ENCODE data around the gene AMN. TPM values are rescaled to one million over a fixed set of nuclear protein-coding genes. Genes with fewer than 3 reads are reported as not detected.

Gene AMN
- total RNA-seq, 1 experiment from 2014 or later = not detected

GRCh38 chr14:102952276-102952675 lies 29.8 kb downstream of the AMN start:
- peaks cover 84% of the 10 kb centered on the region for H3K36me3 Mint-ChIP-seq (ENCODE audit: insufficient read depth, unreplicated experiment)
- H3K27me3 Mint-ChIP-seq (ENCODE audit: insufficient read depth, unreplicated experiment) = no peaks in the 10 kb centered on the region
- intact Hi-C loops (cut with micrococcal nuclease) = no loop called here
- TF ChIP-seq, protein P1, sequence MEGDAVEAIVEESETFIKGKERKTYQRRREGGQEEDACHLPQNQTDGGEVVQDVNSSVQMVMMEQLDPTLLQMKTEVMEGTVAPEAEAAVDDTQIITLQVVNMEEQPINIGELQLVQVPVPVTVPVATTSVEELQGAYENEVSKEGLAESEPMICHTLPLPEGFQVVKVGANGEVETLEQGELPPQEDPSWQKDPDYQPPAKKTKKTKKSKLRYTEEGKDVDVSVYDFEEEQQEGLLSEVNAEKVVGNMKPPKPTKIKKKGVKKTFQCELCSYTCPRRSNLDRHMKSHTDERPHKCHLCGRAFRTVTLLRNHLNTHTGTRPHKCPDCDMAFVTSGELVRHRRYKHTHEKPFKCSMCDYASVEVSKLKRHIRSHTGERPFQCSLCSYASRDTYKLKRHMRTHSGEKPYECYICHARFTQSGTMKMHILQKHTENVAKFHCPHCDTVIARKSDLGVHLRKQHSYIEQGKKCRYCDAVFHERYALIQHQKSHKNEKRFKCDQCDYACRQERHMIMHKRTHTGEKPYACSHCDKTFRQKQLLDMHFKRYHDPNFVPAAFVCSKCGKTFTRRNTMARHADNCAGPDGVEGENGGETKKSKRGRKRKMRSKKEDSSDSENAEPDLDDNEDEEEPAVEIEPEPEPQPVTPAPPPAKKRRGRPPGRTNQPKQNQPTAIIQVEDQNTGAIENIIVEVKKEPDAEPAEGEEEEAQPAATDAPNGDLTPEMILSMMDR (IDR thresholded peaks at IDR 0.05; ENCODE audit: unreplicated experiment) = no peak
- CTCF ChIA-PET = no interaction called here
- no peaks in the 10 kb centered on the region for H3K4me1 Mint-ChIP-seq (ENCODE audit: insufficient read depth, unreplicated experiment)
- no peak overlapping the region for H3K4me3 Mint-ChIP-seq (ENCODE audit: unreplicated experiment)
- POLR2A ChIA-PET = no interaction called here
- H3K9me3 Mint-ChIP-seq (ENCODE audit: unreplicated experiment) = no peaks in the 10 kb centered on the region
- DNase-seq (ENCODE audit: unreplicated experiment) = no peak
- no peak overlapping the region for H3K27ac Mint-ChIP-seq (ENCODE audit: low read depth, unreplicated experiment)
- BruUV-seq (replicated peaks) = no TSS peak

- intact Hi-C loops (cut with micrococcal nuclease) = no loop called here
- ChIA-PET CTCF (no interaction called here), POLR2A (interaction anchor here (0.7 kb wide), 1 partner anchor 88 kb away, joined by 3 read pairs; no protein-coding TSS in a partner anchor)
- BruUV-seq (replicated peaks) = no TSS peak
- peaks cover 85% of the 10 kb centered on the region for H3K36me3 Mint-ChIP-seq (ENCODE audit: insufficient read depth, unreplicated experiment)
- no peak overlapping the region for H3K27ac Mint-ChIP-seq (ENCODE audit: low read depth, unreplicated experiment)
- no peak overlapping the region for H3K4me3 Mint-ChIP-seq (ENCODE audit: unreplicated experiment)
- TF ChIP-seq, protein P1 (IDR thresholded peaks at IDR 0.05; ENCODE audit: unreplicated experiment) = no peak
- no peaks in the 10 kb centered on the region for H3K4me1 Mint-ChIP-seq (ENCODE audit: insufficient read depth, unreplicated experiment)
- no peak for DNase-seq (ENCODE audit: unreplicated experiment)
- no peaks in the 10 kb centered on the region for H3K9me3 Mint-ChIP-seq (ENCODE audit: unreplicated experiment)
- H3K27me3 Mint-ChIP-seq (ENCODE audit: insufficient read depth, unreplicated experiment) = no peaks in the 10 kb centered on the region
Observed at GRCh38 chr14:102953100-102953499, 30.6 kb downstream of the AMN start.

GRCh38 chr14:102954081-102954789 lies 31.8 kb downstream of the AMN start:
- no TSS peak for BruUV-seq (replicated peaks)
- TF ChIP-seq, protein P1 (IDR thresholded peaks at IDR 0.05; ENCODE audit: unreplicated experiment) = no peak
- CTCF ChIA-PET = no interaction called here
- intact Hi-C loops (cut with micrococcal nuclease) = no loop called here
- H3K9me3 Mint-ChIP-seq (ENCODE audit: unreplicated experiment) = no peaks in the 10 kb centered on the region
- H3K27me3 Mint-ChIP-seq (ENCODE audit: insufficient read depth, unreplicated experiment) = no peaks in the 10 kb centered on the region
- no peak overlapping the region for H3K27ac Mint-ChIP-seq (ENCODE audit: low read depth, unreplicated experiment)
- no peak overlapping the region for H3K4me3 Mint-ChIP-seq (ENCODE audit: unreplicated experiment)
- H3K36me3 Mint-ChIP-seq (ENCODE audit: insufficient read depth, unreplicated experiment) = peaks cover 89% of the 10 kb centered on the region
- POLR2A ChIA-PET = no interaction called here
- DNase-seq (ENCODE audit: unreplicated experiment) = no peak
- no peaks in the 10 kb centered on the region for H3K4me1 Mint-ChIP-seq (ENCODE audit: insufficient read depth, unreplicated experiment)

GRCh38 chr14:102955636-102956408 lies 33.4 kb downstream of the AMN start:
- Mint-ChIP-seq H3K4me3 (ENCODE audit: unreplicated experiment) (no peak overlapping the region), H3K36me3 (ENCODE audit: insufficient read depth, unreplicated experiment) (peaks cover 89% of the 10 kb centered on the region), H3K9me3 (ENCODE audit: unreplicated experiment) (no peaks in the 10 kb centered on the region), H3K27me3 (ENCODE audit: insufficient read depth, unreplicated experiment) (no peaks in the 10 kb centered on the region), H3K4me1 (ENCODE audit: insufficient read depth, unreplicated experiment) (no peaks in the 10 kb centered on the region), H3K27ac (ENCODE audit: low read depth, unreplicated experiment) (no peak overlapping the region)
- no peak for DNase-seq (ENCODE audit: unreplicated experiment)
- CTCF ChIA-PET = interaction anchor here (0.6 kb wide), 1 partner anchor 78 kb away, joined by 3 read pairs; no protein-coding TSS in a partner anchor
- POLR2A ChIA-PET = no interaction called here
- intact Hi-C loops (cut with micrococcal nuclease) = no loop called here
- no TSS peak for BruUV-seq (replicated peaks)
- TF ChIP-seq, protein P1 (IDR thresholded peaks at IDR 0.05; ENCODE audit: unreplicated experiment) = no peak

All from MCF 10A (cell line).